Astrocyte of the cerebellum (primary cell): Measurements from ENCODE around the gene TMEM131.

Experiments
- DNase-seq: peaks from one replicate; pipeline ENCODE4 v3.0.0-alpha.2; 2011; ENCODE audit warnings: low read depth
- H3K4me3 ChIP-seq: 2 replicates; pipeline ENCODE4 v1.5.1; 2011; ENCODE audit warnings: mild to moderate bottlenecking, low read depth, low read length, moderate library complexity
- in situ Hi-C: cut with HindIII; loops from 2 replicates; pipeline ENCODE4 v1.10.0; 2017; ENCODE audit warnings: low sequenced_read_pairs
- TF ChIP-seq, protein P1 (sequence below): IDR thresholded peaks from 2 replicates; pipeline ENCODE4 v1.5.1; 2012; ENCODE audit warnings: low read length, low read depth, moderate library complexity, mild to moderate bottlenecking; ENCODE audit errors: missing control alignments

Gene TMEM131

GRCh38 chr2:98012561-98012991 is 16.8 kb upstream of the TMEM131 start:
- in situ Hi-C loops: no loop called here
- TF ChIP-seq, protein P1, sequence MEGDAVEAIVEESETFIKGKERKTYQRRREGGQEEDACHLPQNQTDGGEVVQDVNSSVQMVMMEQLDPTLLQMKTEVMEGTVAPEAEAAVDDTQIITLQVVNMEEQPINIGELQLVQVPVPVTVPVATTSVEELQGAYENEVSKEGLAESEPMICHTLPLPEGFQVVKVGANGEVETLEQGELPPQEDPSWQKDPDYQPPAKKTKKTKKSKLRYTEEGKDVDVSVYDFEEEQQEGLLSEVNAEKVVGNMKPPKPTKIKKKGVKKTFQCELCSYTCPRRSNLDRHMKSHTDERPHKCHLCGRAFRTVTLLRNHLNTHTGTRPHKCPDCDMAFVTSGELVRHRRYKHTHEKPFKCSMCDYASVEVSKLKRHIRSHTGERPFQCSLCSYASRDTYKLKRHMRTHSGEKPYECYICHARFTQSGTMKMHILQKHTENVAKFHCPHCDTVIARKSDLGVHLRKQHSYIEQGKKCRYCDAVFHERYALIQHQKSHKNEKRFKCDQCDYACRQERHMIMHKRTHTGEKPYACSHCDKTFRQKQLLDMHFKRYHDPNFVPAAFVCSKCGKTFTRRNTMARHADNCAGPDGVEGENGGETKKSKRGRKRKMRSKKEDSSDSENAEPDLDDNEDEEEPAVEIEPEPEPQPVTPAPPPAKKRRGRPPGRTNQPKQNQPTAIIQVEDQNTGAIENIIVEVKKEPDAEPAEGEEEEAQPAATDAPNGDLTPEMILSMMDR: no peak
- no peak for DNase-seq
- H3K4me3 ChIP-seq: no peak overlapping the region

- TF ChIP-seq, protein P1: no peak
- no peak overlapping the region for H3K4me3 ChIP-seq
- DNase-seq: no peak
- in situ Hi-C loops: no loop called here
These were observed 14.4 kb upstream of the TMEM131 start for GRCh38 chr2:98009887-98010760.

- TF ChIP-seq, protein P1: no peak
- DNase-seq: no peak
- in situ Hi-C loops: no loop called here
- H3K4me3 ChIP-seq: no peak overlapping the region
These were observed 12.7 kb upstream of the TMEM131 start for GRCh38 chr2:98008415-98008814.

DNA sequence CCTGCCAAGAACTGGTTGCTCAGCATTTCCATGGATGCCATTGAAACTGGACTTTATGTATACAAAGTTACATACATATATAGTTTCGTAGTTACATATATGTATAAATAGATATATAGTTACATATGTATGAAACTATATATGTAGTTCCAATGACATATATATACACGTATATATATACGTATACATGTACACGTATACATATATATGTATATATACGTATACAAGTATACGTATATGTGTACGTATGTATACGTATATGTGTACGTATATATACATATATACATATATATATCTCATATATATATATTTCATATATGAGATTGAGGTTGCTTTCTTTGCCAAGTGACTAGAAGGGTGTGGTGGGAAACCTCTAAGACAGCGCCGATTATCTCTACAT is 10.6 kb upstream of the TMEM131 start:
- no peak overlapping the region for H3K4me3 ChIP-seq
- no peak for DNase-seq
- in situ Hi-C loops: no loop called here
- TF ChIP-seq, protein P1: no peak

DNA sequence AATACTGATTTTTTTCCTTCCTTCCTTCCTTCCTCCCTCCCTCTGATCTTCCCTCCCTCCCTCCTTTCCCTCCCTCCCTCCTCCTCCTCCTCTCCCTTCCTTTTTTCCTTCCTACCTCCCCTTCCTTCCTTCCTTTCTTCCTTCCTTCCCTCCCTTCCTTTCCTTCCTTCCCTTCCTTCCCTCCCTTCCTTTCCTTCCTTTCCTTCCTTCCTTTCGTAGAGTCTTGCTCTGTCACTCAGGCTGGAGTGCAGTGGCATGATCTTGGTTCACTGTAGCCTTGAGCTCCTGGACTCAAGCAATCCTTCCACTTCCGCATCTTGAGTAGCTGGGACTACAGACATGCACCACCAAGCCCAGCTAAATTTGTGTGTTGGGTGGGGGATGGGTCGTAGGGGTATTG is 8.9 kb upstream of the TMEM131 start:
- DNase-seq: no peak
- TF ChIP-seq, protein P1: no peak
- no peak overlapping the region for H3K4me3 ChIP-seq
- in situ Hi-C loops: no loop called here

GRCh38 chr2:98004047-98004446 is 8.3 kb upstream of the TMEM131 start:
- no peak for DNase-seq
- in situ Hi-C loops: no loop called here
- H3K4me3 ChIP-seq: no peak overlapping the region
- TF ChIP-seq, protein P1: no peak
